ES-I3 (cell line): Measurements from ENCODE around the gene ZFHX3.

Source experiments
- H3K36me3 ChIP-seq: 2 replicates; pipeline ENCODE4 v1.6.1; 2013; ENCODE audit warnings: mild to moderate bottlenecking, low read length, control low read depth, moderate library complexity; ENCODE audit not compliant: insufficient read depth
- H3K4me1 ChIP-seq: 2 replicates; pipeline ENCODE4 v1.6.1; 2013; ENCODE audit warnings: mild to moderate bottlenecking, control low read depth, low read length; ENCODE audit not compliant: insufficient read depth
- H3K9ac ChIP-seq: 2 replicates; pipeline ENCODE4 v1.6.1; 2013; ENCODE audit warnings: low read depth, mild to moderate bottlenecking, low read length, moderate library complexity
- H3K9me3 ChIP-seq: 2 replicates; pipeline ENCODE4 v1.6.1; 2013; ENCODE audit warnings: mild to moderate bottlenecking, low read length, moderate library complexity; ENCODE audit not compliant: control insufficient read depth, insufficient read depth

ZFHX3 gene

DNA sequence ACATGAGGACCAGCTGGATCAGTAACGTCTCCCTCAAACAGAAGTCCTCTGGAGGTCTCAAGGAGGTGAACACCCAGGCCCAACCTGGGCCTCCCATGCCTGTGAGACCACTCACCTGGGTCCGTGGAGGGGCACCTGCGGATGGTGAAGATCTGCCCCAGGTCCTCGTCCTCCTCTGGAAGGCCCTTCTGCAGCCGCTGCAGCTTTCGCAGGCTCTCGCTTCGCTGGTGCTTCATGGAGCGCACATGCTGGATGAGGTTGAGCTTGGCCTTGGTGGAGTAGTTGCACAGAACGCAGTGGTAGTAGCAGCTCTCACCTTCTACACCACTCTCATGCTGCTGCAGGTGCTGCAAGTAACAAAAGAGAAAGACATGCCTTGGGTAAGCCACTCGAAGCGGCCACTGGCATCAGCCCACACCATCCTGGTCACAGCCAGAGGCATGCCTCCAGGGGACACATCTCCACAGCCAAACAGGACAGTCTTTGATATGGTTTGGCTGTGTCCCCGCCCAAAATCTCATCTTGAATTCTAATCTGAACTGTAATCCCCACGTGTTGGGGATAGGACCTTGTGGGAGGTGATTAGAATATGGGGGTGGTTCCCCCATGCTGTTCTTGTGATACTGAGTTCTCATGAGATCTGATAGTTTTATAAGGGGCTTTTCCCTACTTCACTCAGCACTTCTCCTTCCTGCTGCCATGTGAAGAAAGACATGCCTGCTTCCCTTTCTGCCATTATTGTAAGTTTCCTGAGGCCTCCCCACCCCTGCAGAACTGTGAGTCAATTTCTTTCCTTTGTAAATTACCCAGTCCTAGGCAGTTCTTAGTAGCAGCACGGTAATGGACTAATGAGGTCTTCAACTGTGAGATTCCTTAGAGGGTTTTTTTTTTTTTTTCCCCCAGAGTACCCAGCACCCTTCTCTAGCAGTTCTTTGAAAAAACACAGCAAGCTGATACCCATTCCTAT lies 158.0 kb downstream of the ZFHX3 start:
- Histone ChIP-seq H3K36me3 (no peaks in the 10 kb centered on the region), H3K9me3 (no peaks in the 10 kb centered on the region), H3K4me1 (no peaks in the 10 kb centered on the region), H3K9ac (no peak overlapping the region)

- Histone ChIP-seq H3K36me3 (no peaks in the 10 kb centered on the region), H3K9ac (no peak overlapping the region), H3K4me1 (no peaks in the 10 kb centered on the region), H3K9me3 (no peaks in the 10 kb centered on the region)
These were observed 160.4 kb downstream of the ZFHX3 start for GRCh38 chr16:72887537-72887936.

GRCh38 chr16:72886346-72886974 lies 161.5 kb downstream of the ZFHX3 start:
- no peak overlapping the region for H3K9ac ChIP-seq
- no peaks in the 10 kb centered on the region for H3K9me3 ChIP-seq
- H3K36me3 ChIP-seq = no peaks in the 10 kb centered on the region
- no peaks in the 10 kb centered on the region for H3K4me1 ChIP-seq

- no peaks in the 10 kb centered on the region for H3K4me1 ChIP-seq
- no peaks in the 10 kb centered on the region for H3K36me3 ChIP-seq
- H3K9me3 ChIP-seq = no peaks in the 10 kb centered on the region
- no peak overlapping the region for H3K9ac ChIP-seq
These were observed 163.4 kb downstream of the ZFHX3 start for GRCh38 chr16:72884573-72884972.

- Histone ChIP-seq H3K9ac (no peak overlapping the region), H3K36me3 (no peaks in the 10 kb centered on the region), H3K9me3 (no peaks in the 10 kb centered on the region), H3K4me1 (no peaks in the 10 kb centered on the region)
These were observed 163.9 kb downstream of the ZFHX3 start for GRCh38 chr16:72884037-72884436.

GRCh38 chr16:72879846-72880245 lies 168.1 kb downstream of the ZFHX3 start:
- Histone ChIP-seq H3K9me3 (no peaks in the 10 kb centered on the region), H3K36me3 (no peaks in the 10 kb centered on the region), H3K9ac (no peak overlapping the region), H3K4me1 (peaks cover 14% of the 10 kb centered on the region; the same call in 1 of the 2 replicates)

DNA sequence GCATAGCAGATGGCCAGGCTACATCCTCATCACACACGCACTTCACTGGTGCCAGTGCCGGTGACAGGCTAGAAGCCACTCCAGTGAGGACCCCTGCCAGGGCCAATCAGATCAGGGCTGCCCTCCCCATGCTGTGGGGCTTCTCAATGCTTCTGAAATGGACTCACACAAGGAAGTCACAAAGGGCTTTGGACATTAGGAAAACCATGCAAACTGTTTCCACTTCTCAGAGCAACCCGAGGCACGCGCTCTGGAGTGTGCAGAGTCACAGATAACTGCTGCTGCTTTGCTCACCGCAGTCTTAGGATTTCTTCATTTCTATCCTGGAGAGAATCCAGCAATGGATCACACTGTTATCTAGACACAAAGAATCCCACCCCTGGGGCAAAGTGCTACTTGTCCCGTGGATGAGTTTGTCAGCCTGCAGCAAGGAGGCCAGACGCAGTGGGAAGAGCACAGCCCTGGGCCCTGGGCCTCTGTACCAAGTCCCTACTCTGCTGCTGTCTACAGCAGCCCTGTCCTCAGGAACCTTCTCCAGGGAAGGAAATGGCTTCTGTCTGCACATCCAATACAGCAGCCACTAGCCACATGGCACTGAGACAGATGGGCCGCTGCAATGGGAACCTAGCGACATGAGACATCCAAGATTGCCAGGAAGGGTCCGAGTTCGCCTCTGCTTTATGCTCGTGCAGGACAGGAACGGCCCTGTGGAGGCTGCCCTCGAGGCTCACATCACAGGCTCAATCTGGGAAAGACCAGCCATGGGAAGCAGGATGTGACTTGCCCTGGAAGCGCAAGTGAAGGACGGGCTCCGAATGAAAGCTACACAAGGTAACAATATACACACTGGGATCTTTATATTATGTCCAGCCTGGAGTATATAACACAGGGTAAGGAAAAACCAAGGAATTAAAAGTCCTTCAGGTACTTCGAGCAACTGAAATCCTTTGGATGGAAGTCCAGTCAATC lies 169.3 kb downstream of the ZFHX3 start:
- Histone ChIP-seq H3K4me1 (peaks cover 14% of the 10 kb centered on the region; the same call in 1 of the 2 replicates), H3K9ac (no peak overlapping the region), H3K9me3 (no peaks in the 10 kb centered on the region), H3K36me3 (no peaks in the 10 kb centered on the region)

DNA sequence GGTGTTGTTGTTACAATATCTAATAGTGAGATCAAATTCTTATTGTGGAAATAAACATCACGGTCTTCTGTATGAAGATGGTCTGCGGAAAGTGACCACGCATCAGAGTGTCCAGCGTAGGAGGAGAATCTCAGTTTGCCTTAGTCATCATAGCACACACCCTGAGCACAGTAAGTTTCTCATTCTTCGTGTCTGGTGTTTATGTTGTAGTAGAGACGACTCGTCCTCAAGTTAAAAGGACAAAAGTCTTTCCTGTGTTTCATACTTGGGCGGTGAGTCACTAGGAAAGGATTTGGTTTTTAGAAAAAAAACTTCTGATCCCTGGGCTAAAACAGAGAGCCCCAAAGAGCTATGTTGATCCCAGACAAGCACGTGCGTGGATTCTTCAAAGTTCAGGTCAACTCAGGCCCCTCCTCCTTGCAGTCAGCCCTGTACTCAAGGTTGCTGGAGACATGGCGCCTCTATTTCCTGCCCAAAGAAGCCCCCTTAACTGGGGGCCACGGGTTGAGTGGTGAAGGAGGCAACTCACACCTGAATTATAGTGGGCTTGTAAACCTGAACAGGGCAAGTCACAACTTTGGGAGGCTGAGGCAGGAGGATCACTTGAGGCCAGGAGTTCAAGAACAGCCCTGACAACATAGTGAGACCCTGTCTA lies 170.4 kb downstream of the ZFHX3 start:
- H3K4me1 ChIP-seq = peaks cover 14% of the 10 kb centered on the region; the same call in 1 of the 2 replicates
- H3K36me3 ChIP-seq = no peaks in the 10 kb centered on the region
- peaks cover 5% of the 10 kb centered on the region; the same call in 1 of the 2 replicates for H3K9me3 ChIP-seq
- H3K9ac ChIP-seq = no peak overlapping the region

DNA sequence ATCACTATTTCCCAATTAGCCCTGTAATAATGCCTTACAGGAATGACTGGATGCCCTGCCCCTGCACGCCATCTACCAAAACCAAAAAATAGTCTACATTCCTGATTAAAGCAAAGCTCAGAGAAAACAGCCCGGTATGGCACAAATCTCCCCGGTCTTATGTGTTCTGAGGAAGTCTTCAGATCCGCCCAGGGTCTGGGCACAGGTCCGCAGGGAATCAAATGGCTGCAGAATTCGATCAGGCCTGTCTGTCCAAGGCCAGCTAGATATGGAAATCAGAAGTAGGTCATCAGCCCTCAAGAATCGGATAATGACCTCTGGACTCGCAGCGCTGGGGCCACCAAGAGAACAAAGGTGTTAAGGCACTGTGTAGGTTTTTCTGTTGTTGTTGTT lies 171.0 kb downstream of the ZFHX3 start:
- Histone ChIP-seq H3K9me3 (peaks cover 5% of the 10 kb centered on the region; the same call in 1 of the 2 replicates), H3K4me1 (peaks cover 14% of the 10 kb centered on the region; the same call in 1 of the 2 replicates), H3K36me3 (no peaks in the 10 kb centered on the region), H3K9ac (no peak overlapping the region)

- no peaks in the 10 kb centered on the region for H3K36me3 ChIP-seq
- H3K9ac ChIP-seq = no peak overlapping the region
- peaks cover 14% of the 10 kb centered on the region; the same call in 1 of the 2 replicates for H3K4me1 ChIP-seq
- peaks cover 5% of the 10 kb centered on the region; the same call in 1 of the 2 replicates for H3K9me3 ChIP-seq
These were observed 171.7 kb downstream of the ZFHX3 start for GRCh38 chr16:72876221-72876620.

DNA sequence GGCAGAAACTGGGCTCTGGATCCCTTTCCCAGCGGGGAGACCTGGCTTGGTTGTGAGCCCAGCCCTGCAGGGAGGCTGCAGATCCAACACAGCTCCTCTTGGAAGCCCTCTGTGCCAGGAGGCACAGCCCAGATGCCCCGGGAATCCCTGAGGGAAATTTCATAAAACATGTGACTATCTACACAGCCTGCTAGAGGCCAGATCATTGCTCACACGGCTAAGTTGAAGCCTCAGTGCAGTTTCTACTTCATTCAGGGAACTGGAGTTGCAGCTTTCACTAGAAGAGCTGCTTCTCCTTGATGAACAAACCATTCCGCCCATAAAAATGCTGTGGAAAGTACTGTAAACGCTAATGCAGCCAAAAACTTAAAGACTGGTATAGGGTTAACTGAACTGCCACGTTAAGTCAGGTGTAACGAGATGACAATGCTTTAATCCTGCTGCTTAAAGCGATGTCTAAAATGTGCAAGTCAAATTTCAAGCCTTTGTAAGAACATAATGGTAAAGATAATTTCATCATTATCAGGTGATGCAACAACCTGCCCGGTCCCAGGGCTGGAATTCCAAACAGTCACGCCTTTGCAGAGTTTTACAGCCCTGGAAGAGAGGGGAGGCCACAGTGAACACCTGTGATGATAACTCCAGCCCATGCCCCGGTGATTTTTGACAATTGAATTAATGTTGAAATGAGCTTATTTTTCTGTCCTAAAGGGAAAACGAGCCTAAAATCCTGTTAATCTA lies 172.5 kb downstream of the ZFHX3 start:
- peaks cover 14% of the 10 kb centered on the region; the same call in 1 of the 2 replicates for H3K4me1 ChIP-seq
- H3K36me3 ChIP-seq = no peaks in the 10 kb centered on the region
- H3K9ac ChIP-seq = no peak overlapping the region
- H3K9me3 ChIP-seq = peaks cover 5% of the 10 kb centered on the region; the same call in 1 of the 2 replicates

DNA sequence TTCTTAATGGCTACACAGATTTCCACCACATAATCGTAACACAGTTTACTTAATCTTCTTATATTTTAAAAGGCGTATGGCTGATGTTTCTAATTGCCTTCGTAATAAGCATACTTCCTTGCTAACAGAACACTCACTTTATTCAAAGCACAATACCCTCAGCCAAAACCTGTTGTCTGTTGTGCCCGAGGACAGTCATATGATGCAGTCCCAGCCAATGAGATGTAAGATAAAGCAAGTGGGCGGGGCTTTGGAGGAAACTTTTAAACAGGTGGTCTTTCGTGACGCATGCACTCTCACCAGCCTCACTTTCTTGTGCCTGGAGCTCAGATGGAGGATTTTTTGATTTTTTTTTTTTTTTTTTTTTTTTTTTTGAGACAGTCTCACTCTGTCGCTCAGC lies 174.1 kb downstream of the ZFHX3 start:
- no peaks in the 10 kb centered on the region for H3K36me3 ChIP-seq
- peaks cover 14% of the 10 kb centered on the region; the same call in 1 of the 2 replicates for H3K4me1 ChIP-seq
- H3K9me3 ChIP-seq = peaks cover 5% of the 10 kb centered on the region; the same call in 1 of the 2 replicates
- H3K9ac ChIP-seq = no peak overlapping the region

- Histone ChIP-seq H3K9me3 (peaks cover 5% of the 10 kb centered on the region; the same call in 1 of the 2 replicates), H3K4me1 (peaks cover 10% of the 10 kb centered on the region; the same call in 1 of the 2 replicates), H3K36me3 (no peaks in the 10 kb centered on the region), H3K9ac (no peak overlapping the region)
These were observed 174.9 kb downstream of the ZFHX3 start for GRCh38 chr16:72873044-72873443.
